Left lobe of liver (tissue), 2 donors: ENCODE data around the gene CEBPA. TPM values are rescaled to one million over a fixed set of nuclear protein-coding genes. Genes with fewer than 3 reads are reported as not detected.

Source experiments
- ATAC-seq: fragments of 200-7000 bp; cut with Tn5 transposase; one replicate; pipeline ENCODE4 v1.9.1; 2020; ENCODE audit warnings: mild to moderate bottlenecking, moderate library complexity
- DNase-seq: peaks from one replicate; pipeline ENCODE4 v3.0.0-alpha.2; 2020; ENCODE audit warnings: low spot score
- total RNA-seq: library from RNA; stranded (reverse); gene quantifications from one replicate; pipeline ENCODE4 v1.2.1, GENCODE V29; 2021
- donor health status: DM: no; HTN: no; CAD: no; lungs with moderate emphysema.
- donor health status: DM: no; HTN: yes; CAD: no.

CEBPA gene
- total RNA-seq, 1 donor from 2014 or later, result 185 TPM

GRCh38 chr19:33255781-33256180 lies 46.6 kb downstream of the CEBPA start:
- DNase-seq (no peak), ATAC-seq (no peak)

GRCh38 chr19:33254245-33254824 lies 48.0 kb downstream of the CEBPA start:
- DNase-seq, result no peak
- no peak for ATAC-seq

GRCh38 chr19:33252971-33253370 lies 49.4 kb downstream of the CEBPA start:
- DNase-seq, result no peak
- ATAC-seq, result no peak

DNA sequence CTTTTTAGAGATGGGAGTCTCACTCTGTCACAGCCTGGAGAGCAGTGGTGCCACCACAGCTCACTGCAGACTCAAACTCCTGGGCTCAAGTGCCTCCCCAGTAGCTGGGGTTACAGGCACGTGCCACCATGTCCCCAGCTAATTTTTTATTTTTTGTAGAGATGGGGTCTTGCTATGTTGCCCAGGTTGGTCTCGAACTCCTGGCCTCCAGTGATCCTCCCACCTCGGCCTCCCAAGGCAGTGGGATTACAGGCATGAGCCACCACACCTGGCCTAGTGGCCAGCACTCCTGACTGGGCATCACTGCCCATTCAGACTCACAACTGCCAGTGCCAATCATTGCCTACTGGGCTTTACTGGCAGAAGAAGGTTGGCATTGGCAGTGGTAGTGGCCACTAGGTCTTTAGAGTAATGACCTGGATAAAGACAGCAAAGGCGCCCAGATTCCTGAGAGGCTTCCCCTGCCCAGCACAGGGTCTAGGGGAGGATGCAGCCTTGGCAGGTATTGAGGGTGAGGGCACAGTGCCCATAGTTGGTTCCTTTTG lies 49.8 kb downstream of the CEBPA start:
- no peak for DNase-seq
- ATAC-seq, result no peak

- ATAC-seq, result no peak
- no peak for DNase-seq
Measured at GRCh38 chr19:33251526-33252090, 50.7 kb downstream of the CEBPA start.

- DNase-seq (no peak), ATAC-seq (no peak)
Measured at GRCh38 chr19:33251076-33251475, 51.3 kb downstream of the CEBPA start.

DNA sequence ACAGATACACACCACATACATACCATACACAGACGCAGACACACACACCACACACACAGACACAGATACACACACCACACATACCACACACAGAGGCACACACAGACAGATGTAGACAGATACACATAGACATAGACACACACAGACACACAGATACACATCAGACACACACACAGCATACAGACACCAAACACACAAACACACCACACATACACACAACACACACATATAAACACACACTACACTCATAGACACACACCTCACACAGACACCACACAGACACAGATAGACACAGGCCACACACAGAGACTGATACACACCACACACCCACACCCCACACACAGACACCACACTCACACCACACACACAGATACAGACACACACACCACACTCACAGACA lies 51.8 kb downstream of the CEBPA start:
- ATAC-seq, result no peak
- DNase-seq, result no peak

Other genes starting within 250 kb of the CEBPA start
- gene RHPN2, start 237.6 kb downstream of the CEBPA start, total RNA-seq, result 9.9 TPM
- 4.0 TPM for gene GPATCH1, start 221.4 kb downstream of the CEBPA start, total RNA-seq
- not detected for gene WDR88, start 170.4 kb downstream of the CEBPA start, total RNA-seq
- gene LRP3, start 108.2 kb downstream of the CEBPA start, total RNA-seq, result 45.7 TPM
- not detected for gene SLC7A10, start 76.7 kb downstream of the CEBPA start, total RNA-seq
- 15.5 TPM for gene CEBPG, start 71.2 kb upstream of the CEBPA start, total RNA-seq
- 201 TPM for gene PEPD, start 219.3 kb upstream of the CEBPA start, total RNA-seq